ENCODE measurements around the gene LNX1. TPM values are rescaled to one million over a fixed set of nuclear protein-coding genes. Genes with fewer than 3 reads are reported as not detected.

The LNX1 gene
- total RNA-seq, 2 experiments from 2014 or later: not detected

GRCh38 chr4:53575552-53575951 lies 15.7 kb downstream of the LNX1 start:
- peaks cover 7% of the 10 kb centered on the region for H3K27me3 Mint-ChIP-seq
- H3K27ac Mint-ChIP-seq: no peak overlapping the region
- H3K36me3 Mint-ChIP-seq: no peaks in the 10 kb centered on the region
- H3K4me1 Mint-ChIP-seq: no peaks in the 10 kb centered on the region
- no peak for DNase-seq
- no peak overlapping the region for H3K4me3 Mint-ChIP-seq
- CTCF ChIA-PET: no interaction called here
- no peaks in the 10 kb centered on the region for H3K9me3 Mint-ChIP-seq (ENCODE audit: low read depth)
- ATAC-seq: no peak

- no peak overlapping the region for H3K27ac Mint-ChIP-seq
- H3K4me1 Mint-ChIP-seq: no peaks in the 10 kb centered on the region
- no peak for ATAC-seq
- peaks cover 7% of the 10 kb centered on the region for H3K27me3 Mint-ChIP-seq
- no peak for DNase-seq
- no peak overlapping the region for H3K4me3 Mint-ChIP-seq
- H3K36me3 Mint-ChIP-seq: no peaks in the 10 kb centered on the region
- CTCF ChIA-PET: no interaction called here
- H3K9me3 Mint-ChIP-seq (ENCODE audit: low read depth): no peaks in the 10 kb centered on the region
Observed at GRCh38 chr4:53574528-53574927, 16.8 kb downstream of the LNX1 start.

GRCh38 chr4:53573696-53574095 lies 17.6 kb downstream of the LNX1 start:
- no peaks in the 10 kb centered on the region for H3K4me1 Mint-ChIP-seq
- no peak for ATAC-seq
- CTCF ChIA-PET: no interaction called here

GRCh38 chr4:53572600-53572994 lies 18.7 kb downstream of the LNX1 start:
- ATAC-seq (no peak), DNase-seq (no peak)
- H3K4me3 Mint-ChIP-seq: no peak overlapping the region
- H3K27ac Mint-ChIP-seq: no peak overlapping the region
- H3K27me3 Mint-ChIP-seq: no peaks in the 10 kb centered on the region
- no peaks in the 10 kb centered on the region for H3K9me3 Mint-ChIP-seq (ENCODE audit: low read depth)
- H3K4me1 Mint-ChIP-seq: no peaks in the 10 kb centered on the region
- H3K36me3 Mint-ChIP-seq: no peaks in the 10 kb centered on the region
- CTCF ChIA-PET: no interaction called here

More at GRCh38 chr4:53573696-53574095, 17.6 kb downstream of the LNX1 start:
- H3K27me3 Mint-ChIP-seq: no peaks in the 10 kb centered on the region
- no peaks in the 10 kb centered on the region for H3K9me3 Mint-ChIP-seq (ENCODE audit: low read depth)
- H3K4me3 Mint-ChIP-seq: no peak overlapping the region
- H3K36me3 Mint-ChIP-seq: no peaks in the 10 kb centered on the region
- no peak overlapping the region for H3K27ac Mint-ChIP-seq
- DNase-seq: no peak

GRCh38 chr4:53571936-53572599 lies 19.2 kb downstream of the LNX1 start:
- CTCF ChIA-PET: no interaction called here
- H3K27ac Mint-ChIP-seq: no peak overlapping the region
- no peak for DNase-seq
- no peaks in the 10 kb centered on the region for H3K4me1 Mint-ChIP-seq
- no peaks in the 10 kb centered on the region for H3K36me3 Mint-ChIP-seq
- ATAC-seq: no peak
- H3K9me3 Mint-ChIP-seq (ENCODE audit: low read depth): no peaks in the 10 kb centered on the region
- no peaks in the 10 kb centered on the region for H3K27me3 Mint-ChIP-seq
- H3K4me3 Mint-ChIP-seq: no peak overlapping the region

GRCh38 chr4:53563824-53564223 lies 27.5 kb downstream of the LNX1 start:
- no peak for ATAC-seq
- no peak for DNase-seq
- H3K4me1 Mint-ChIP-seq: no peaks in the 10 kb centered on the region
- H3K9me3 Mint-ChIP-seq (ENCODE audit: low read depth): no peaks in the 10 kb centered on the region
- H3K36me3 Mint-ChIP-seq: no peaks in the 10 kb centered on the region
- peaks cover 2% of the 10 kb centered on the region for H3K27me3 Mint-ChIP-seq
- H3K4me3 Mint-ChIP-seq: no peak overlapping the region
- no peak overlapping the region for H3K27ac Mint-ChIP-seq
- CTCF ChIA-PET: no interaction called here

- ATAC-seq: no peak
- no peaks in the 10 kb centered on the region for H3K4me1 Mint-ChIP-seq
- H3K27me3 Mint-ChIP-seq: peaks cover 2% of the 10 kb centered on the region
- no peak overlapping the region for H3K27ac Mint-ChIP-seq
- DNase-seq: no peak
- H3K4me3 Mint-ChIP-seq: no peak overlapping the region
- no peaks in the 10 kb centered on the region for H3K9me3 Mint-ChIP-seq (ENCODE audit: low read depth)
- CTCF ChIA-PET: no interaction called here
- no peaks in the 10 kb centered on the region for H3K36me3 Mint-ChIP-seq
Observed at GRCh38 chr4:53562409-53562808, 28.9 kb downstream of the LNX1 start.

- no peak overlapping the region for H3K4me3 Mint-ChIP-seq
- H3K36me3 Mint-ChIP-seq: no peaks in the 10 kb centered on the region
- ATAC-seq (no peak), DNase-seq (no peak)
- no peaks in the 10 kb centered on the region for H3K9me3 Mint-ChIP-seq (ENCODE audit: low read depth)
- peaks cover 7% of the 10 kb centered on the region for H3K27me3 Mint-ChIP-seq
- CTCF ChIA-PET: no interaction called here
- no peaks in the 10 kb centered on the region for H3K4me1 Mint-ChIP-seq
- no peak overlapping the region for H3K27ac Mint-ChIP-seq
Observed at GRCh38 chr4:53559021-53559620, 32.2 kb downstream of the LNX1 start.

GRCh38 chr4:53558065-53558801 lies 33.1 kb downstream of the LNX1 start:
- no peak for ATAC-seq
- no peaks in the 10 kb centered on the region for H3K4me1 Mint-ChIP-seq
- H3K36me3 Mint-ChIP-seq: no peaks in the 10 kb centered on the region
- CTCF ChIA-PET: no interaction called here
- no peak for DNase-seq
- H3K9me3 Mint-ChIP-seq (ENCODE audit: low read depth): no peaks in the 10 kb centered on the region
- H3K27ac Mint-ChIP-seq: no peak overlapping the region
- H3K4me3 Mint-ChIP-seq: no peak overlapping the region
- H3K27me3 Mint-ChIP-seq: peaks cover 7% of the 10 kb centered on the region

GRCh38 chr4:53557669-53558064 lies 33.6 kb downstream of the LNX1 start:
- no peaks in the 10 kb centered on the region for H3K4me1 Mint-ChIP-seq
- no peaks in the 10 kb centered on the region for H3K9me3 Mint-ChIP-seq (ENCODE audit: low read depth)
- DNase-seq: no peak
- peaks cover 7% of the 10 kb centered on the region for H3K27me3 Mint-ChIP-seq
- no peaks in the 10 kb centered on the region for H3K36me3 Mint-ChIP-seq
- ATAC-seq: no peak
- CTCF ChIA-PET: no interaction called here
- no peak overlapping the region for H3K4me3 Mint-ChIP-seq
- no peak overlapping the region for H3K27ac Mint-ChIP-seq

GRCh38 chr4:53556651-53557050 lies 34.6 kb downstream of the LNX1 start:
- no peak overlapping the region for H3K4me3 Mint-ChIP-seq
- CTCF ChIA-PET: no interaction called here
- DNase-seq: no peak
- peaks cover 7% of the 10 kb centered on the region for H3K27me3 Mint-ChIP-seq
- no peaks in the 10 kb centered on the region for H3K9me3 Mint-ChIP-seq (ENCODE audit: low read depth)
- H3K4me1 Mint-ChIP-seq: no peaks in the 10 kb centered on the region
- no peak for ATAC-seq
- no peaks in the 10 kb centered on the region for H3K36me3 Mint-ChIP-seq
- H3K27ac Mint-ChIP-seq: no peak overlapping the region

- Mint-ChIP-seq H3K36me3 (no peaks in the 10 kb centered on the region), H3K27ac (no peak overlapping the region), H3K27me3 (peaks cover 9% of the 10 kb centered on the region), H3K4me3 (no peak overlapping the region), H3K9me3 (ENCODE audit: low read depth) (no peaks in the 10 kb centered on the region), H3K4me1 (no peaks in the 10 kb centered on the region)
- no peak for DNase-seq
- CTCF ChIA-PET: no interaction called here
- ATAC-seq: no peak
Observed at GRCh38 chr4:53553486-53554210, 37.6 kb downstream of the LNX1 start.

- DNase-seq (no peak), ATAC-seq (no peak)
- H3K27ac Mint-ChIP-seq: no peak overlapping the region
- CTCF ChIA-PET: no interaction called here
- H3K4me3 Mint-ChIP-seq: no peak overlapping the region
- peaks cover 11% of the 10 kb centered on the region for H3K27me3 Mint-ChIP-seq
- H3K9me3 Mint-ChIP-seq (ENCODE audit: low read depth): no peaks in the 10 kb centered on the region
- H3K4me1 Mint-ChIP-seq: no peaks in the 10 kb centered on the region
- H3K36me3 Mint-ChIP-seq: no peaks in the 10 kb centered on the region
Observed at GRCh38 chr4:53552711-53553110, 38.6 kb downstream of the LNX1 start.

- ATAC-seq (no peak), DNase-seq (no peak)
- H3K27ac Mint-ChIP-seq: no peak overlapping the region
- no peaks in the 10 kb centered on the region for H3K36me3 Mint-ChIP-seq
- H3K4me1 Mint-ChIP-seq: no peaks in the 10 kb centered on the region
- H3K9me3 Mint-ChIP-seq (ENCODE audit: low read depth): no peaks in the 10 kb centered on the region
- CTCF ChIA-PET: no interaction called here
- H3K27me3 Mint-ChIP-seq: peaks cover 18% of the 10 kb centered on the region
- H3K4me3 Mint-ChIP-seq: no peak overlapping the region
Observed at GRCh38 chr4:53551958-53552357, 39.3 kb downstream of the LNX1 start.
